ENCODE results near the gene DCP1A.
"Not testable (repeated sequence)": the region's sequence is repeated elsewhere in the genome, so short reads cannot be mapped to it uniquely, and the experiment has no call there.

DCP1A gene

DNA sequence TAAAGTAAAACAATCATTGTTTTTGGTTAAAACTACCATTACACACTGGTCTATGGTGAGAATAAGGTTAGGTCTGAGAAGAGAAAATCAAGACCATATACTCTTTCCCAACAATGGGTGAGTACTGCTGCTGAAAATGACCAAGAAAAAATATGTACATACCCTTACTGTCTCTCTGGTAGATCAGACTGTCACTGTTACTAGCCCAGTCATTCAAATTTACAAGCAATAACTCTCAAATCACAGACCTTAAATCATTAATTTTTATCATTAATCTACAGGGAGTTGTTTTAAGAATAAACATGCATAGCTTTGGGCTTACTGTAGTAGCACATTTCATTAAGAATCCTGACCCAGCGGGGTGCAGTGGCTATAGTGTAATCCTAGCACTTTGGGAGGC, 17.4 kb downstream of the DCP1A start:
- no peak for DNase-seq (ENCODE audit: low read depth in 4 of 4, low spot score in 1 of 4)

DNA sequence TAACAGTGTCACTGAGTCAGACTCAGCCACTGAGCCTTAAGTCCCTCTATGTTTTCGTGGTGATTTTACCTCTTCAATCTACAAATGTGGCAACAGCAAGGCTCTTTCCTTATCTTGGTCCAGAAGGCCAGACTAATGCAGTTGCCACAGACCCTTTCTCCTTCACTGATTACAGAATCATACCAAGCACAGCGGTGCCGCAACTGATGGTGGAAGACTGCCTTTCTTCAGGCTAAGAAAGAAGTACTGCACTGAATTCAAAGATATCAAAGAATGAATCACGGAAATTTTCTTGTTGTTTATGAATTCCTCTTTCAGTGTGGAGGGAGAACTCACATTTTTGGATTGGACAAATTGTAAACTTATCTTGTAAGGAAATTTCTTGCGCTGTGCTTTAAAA, 18.6 kb downstream of the DCP1A start:
- DNase-seq (ENCODE audit: low read depth in 4 of 4, low spot score in 1 of 4): no peak

DNA sequence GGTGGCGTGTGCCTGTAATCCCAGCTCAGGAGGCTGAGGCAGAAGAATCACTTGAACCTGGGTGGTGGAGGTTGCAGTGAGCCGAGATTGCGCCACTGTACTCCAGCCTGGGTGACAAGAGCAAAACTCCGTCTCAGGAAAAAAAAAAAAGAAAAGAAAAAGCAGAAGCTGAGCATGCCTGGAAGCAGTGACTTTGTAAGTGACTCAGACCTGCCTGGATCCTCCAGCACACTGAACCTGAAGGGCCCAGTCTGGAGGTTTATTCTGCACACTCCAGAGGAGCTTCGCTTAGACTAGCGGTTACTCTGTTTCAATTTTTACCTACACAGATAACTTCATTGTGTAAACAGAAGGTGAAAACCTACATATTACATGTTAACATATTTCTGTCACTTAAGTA, 19.4 kb downstream of the DCP1A start:
- DNase-seq (ENCODE audit: low read depth in 4 of 4, low spot score in 1 of 4): not testable (repeated sequence)

DNA sequence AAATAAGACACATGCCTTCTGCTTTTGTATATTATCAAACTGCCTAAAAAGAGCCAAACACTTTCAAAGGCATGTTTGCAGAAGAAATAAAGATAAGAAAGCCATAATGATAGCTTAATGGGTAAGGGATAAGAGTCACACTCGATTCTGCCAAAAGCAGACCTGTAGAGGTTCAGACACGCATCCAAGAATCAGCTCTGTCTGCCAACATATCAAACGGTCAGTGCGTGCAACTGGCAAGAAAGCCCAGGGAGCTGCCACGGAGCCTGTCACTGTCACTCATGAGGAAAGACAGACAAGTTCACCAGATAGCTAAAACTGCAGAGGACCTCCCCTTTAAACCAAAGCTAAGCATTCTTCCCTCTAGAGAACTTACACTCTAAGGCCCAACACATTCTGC, 23.2 kb downstream of the DCP1A start:
- DNase-seq (ENCODE audit: low read depth in 4 of 4, low spot score in 1 of 4): no peak

DNA sequence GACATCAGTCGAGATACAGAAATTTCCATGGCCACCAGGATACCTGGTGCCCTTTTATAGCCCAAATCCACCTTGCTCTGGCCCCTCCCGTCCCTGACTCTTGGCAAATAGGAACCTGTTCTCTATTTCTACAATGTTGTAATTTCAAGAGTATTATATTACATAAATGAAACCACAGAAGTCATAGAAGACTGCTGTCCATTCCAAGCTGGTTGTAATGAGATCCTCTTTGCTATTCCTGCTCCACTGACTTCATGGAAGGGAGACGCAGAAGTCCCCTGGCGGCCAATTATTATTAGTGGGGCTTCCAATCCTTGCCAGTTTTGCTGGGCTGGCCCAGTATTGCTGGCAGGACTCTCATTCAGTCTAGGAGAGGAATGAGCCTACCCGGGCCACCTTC, 26.6 kb downstream of the DCP1A start:
- no peak for DNase-seq (ENCODE audit: low read depth in 4 of 4, low spot score in 1 of 4)

DNA sequence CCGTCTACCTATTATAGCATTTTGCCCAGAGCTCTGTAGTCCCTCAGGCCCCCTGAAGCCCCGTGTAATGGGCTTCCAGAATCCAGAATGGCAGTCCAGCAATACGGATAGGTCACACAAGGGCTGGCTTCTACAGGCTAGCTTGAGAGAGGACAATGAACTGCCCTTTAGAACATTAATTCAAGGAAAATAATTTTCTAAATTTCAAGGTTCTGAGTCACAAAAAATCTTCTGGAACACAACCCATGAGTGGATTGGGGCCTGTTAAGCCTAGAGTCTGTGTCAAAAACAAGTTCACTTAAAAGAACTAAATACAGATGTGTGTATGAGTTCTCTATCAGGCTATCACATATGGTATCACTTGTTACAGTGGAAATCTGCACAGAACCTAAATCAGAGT, 28.8 kb downstream of the DCP1A start:
- DNase-seq (ENCODE audit: low read depth in 4 of 4, low spot score in 1 of 4): no peak

DNA sequence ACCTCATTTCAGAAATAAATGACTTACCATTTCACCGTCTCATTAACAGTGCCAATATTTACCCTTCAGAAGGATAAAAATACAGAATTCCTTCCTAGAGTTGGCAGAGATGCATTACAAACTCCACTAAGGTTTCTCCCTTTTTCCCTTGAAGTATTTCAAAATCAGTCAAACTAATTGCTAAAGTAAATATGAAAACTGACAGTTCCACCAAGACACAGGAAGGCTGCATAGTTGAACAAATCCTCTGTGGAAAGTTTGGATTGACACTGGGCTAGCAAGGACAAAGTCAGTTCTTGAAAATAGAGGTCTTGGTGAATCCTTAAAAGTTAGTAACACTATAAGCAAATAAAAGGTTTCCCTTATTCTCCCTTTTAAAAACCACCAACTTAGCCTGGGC, 34.5 kb downstream of the DCP1A start:
- no peak for DNase-seq (ENCODE audit: low read depth in 4 of 4, low spot score in 1 of 4)

DNA sequence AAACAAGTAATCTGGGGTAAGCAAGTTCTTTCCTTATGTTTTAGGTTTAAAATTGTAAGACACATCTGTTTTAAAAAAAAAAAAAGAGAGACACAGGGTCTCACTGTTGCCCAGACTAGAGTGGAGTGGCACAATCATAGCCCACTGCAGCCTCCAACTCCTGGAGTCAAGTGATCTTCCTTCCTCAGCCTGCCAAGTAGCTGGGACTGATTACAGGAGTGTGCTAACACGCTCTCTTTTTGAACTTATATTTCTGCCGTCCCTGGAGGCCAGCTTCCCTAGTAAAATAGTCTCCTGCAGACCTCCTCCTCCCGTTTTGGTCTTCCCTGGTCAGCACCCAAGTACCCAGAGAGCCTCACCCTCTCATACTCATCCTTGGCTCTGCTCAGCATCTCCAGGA, 35.5 kb downstream of the DCP1A start:
- DNase-seq (ENCODE audit: low read depth in 4 of 4, low spot score in 1 of 4): no peak

DNA sequence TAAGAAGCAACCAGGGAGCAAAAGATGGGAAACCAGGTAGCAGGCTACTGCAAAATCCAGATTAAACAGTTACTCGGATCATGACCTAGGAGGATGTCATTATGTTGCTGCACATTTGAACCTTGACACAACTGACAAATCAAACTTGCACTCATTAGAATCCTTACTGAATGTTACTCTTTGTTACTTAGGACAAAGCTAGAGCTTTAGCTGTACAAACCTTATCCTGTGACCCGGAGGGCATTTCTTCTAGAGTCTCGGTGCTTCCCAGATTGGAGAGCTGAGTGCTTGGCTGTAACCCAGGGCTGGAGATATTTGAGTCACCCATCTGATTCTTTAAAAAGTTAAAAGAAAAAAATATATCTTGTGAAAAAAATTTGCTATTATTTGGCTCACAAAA, 43.4 kb downstream of the DCP1A start:
- DNase-seq (ENCODE audit: low read depth in 4 of 4, low spot score in 1 of 4): no peak

DNA sequence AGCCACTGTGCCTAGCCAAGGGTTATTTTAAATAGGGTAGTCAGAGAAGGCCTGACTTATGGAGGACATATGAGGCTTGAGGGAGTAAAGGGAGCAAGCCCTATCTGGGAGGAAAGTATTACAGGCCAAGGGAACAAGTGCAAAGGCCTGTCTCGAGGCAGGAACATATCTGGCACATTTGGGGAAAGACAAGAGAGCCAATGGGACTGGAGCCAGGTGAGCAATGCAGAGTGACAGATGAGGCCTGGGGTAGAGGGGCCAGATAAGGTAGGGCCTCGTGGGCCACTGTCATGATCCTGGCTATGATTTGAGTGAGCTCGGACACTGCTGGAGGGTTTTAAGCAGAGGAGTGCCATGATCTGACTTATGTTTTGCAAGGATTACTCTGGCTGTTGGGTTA, 43.8 kb downstream of the DCP1A start:
- no peak for DNase-seq (ENCODE audit: low read depth in 4 of 4, low spot score in 1 of 4)

DNA sequence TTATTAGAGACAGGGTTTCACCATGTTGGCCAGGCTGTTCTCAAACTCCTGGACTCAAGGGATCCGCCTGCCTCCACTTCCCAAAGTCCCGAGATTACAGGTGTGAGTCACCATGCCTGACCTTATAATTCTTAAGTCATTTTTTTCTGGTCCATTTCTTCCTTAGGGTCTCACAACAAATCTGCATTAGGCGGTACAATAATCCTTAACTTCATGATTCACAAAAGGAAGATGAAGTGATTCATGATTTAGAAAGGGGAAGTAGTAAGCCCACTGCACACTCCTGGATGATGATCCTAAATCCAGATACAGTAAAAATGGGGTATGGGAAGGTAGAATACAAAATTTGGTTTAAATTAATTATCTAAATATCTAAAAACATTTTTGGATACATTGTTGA, 46.5 kb downstream of the DCP1A start:
- no peak for DNase-seq (ENCODE audit: low read depth in 4 of 4, low spot score in 1 of 4)

DNA sequence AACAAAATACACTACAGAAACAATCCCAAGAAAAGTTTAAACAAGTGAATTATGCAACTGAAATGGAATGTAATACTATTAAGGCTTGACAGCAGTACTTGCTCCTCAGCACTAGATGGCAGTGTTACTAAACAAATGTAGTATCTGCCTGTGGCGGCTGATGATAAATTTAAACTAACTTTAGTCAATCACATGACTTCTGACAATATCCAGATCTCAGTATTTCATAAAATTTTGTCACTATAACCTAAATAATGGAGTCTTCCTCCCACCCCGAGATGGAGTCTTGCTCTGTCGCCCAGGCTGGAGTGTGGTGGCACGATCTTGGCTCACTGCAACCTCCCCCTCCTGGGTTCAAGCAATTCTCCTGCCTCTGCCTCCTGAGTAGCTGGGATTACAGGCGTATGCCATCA, 47.7 kb downstream of the DCP1A start:
- DNase-seq (ENCODE audit: low read depth in 4 of 4, low spot score in 1 of 4): not testable (repeated sequence)

DNA sequence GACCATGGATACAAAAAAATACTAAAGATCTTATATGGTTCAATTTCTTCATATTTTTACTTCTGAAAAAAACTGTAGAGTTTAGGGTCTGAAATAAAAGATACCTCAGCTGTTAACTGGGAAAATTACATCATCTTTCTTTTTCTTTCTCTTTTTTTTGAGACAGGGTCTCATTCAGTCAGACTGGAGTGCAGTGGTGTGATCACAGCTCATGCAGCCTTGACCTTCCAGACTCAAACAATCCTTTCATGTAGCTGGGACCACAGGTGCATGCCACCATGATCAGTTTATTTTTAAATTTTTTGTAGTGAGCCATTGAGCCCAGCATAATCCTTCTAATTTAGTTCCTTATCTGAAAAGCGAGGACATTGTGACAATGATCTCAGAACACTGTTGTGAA, 51.9 kb downstream of the DCP1A start:
- DNase-seq (ENCODE audit: low read depth in 4 of 4, low spot score in 1 of 4): no peak

DNA sequence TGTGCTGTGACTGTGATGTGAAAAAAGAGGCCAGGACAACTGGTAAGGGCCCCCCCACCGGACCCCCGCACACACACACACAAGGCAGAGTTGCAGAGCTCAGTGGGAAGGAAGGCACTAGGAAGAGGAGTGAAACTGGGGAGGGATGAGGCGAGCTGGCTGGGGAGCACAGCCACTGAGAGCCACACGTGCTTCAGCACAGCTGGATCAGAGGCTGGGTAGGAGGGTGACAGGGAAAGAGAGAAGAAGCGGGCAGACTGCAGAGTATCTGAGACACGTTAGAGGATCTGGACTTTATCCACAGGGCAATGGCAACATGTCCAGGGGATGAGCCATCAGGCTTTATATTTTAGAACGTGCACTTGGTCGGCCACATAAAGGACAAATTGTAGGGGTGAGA, 53.5 kb downstream of the DCP1A start:
- DNase-seq (ENCODE audit: low read depth in 4 of 4, low spot score in 1 of 4): no peak

DNA sequence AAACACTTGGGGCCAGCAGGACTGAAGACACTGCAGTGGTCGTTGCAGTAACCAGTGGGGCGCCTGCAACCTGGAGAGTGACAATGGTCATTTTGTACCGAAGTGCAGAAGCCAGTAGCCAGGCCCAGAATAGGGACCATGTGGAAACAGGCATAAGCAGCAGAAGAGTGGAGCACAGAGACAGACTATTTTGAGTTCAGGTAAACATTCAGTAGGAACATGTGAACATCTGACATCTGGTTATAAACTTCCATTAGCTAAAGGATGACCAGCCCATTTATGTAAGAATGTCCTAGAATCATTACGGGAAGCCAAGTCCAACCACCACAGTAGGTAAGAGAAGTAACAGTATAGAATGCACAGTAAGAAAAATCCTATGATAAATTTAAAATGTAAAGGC, 59.1 kb downstream of the DCP1A start:
- no peak for DNase-seq (ENCODE audit: low read depth in 4 of 4, low spot score in 1 of 4)

DNA sequence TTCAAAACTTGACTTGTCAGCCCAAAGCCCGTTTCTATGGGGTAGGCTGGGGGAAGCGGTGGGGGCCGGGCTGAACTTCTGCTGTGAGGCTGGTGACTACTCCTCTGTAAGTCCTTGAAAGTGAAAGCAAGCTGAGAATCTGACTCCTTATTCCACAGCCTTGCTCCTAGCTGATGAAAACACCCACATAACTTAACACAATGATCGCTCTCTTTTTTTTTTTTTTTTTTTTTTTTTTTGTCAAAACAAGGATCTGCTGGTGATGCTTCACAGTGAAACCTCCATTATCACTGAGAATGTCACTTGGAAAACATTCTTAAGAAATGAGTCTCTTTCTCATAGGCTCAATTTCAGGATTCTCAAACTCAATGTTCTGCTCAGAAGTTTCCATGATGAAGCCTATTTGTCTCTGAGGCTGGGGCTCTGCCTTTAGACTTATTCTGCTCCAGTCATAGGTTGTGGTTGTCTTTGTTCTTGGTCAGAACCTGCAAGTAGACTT, 60.2 kb downstream of the DCP1A start:
- DNase-seq (ENCODE audit: low read depth in 4 of 4, low spot score in 1 of 4): no peak

DNA sequence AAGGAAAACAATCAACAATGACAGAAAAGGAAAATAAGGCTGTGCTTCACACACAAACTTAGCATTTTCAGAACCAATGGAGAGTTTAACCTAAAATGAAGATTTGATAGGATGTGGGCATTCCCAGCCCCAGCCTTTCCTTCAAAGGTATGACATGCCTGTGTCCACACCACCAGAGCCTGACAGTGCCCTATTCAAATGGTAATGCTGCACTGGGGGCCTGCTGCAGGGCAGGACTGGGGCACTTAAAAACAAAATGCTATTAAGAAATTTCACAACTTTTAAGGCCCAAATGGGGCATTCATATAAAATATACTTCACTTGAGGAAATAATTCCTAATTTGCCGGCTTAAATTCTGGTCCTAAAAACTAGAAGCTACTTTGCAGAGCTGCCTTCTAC, 60.6 kb downstream of the DCP1A start:
- no peak for DNase-seq (ENCODE audit: low read depth in 4 of 4, low spot score in 1 of 4)

DNA sequence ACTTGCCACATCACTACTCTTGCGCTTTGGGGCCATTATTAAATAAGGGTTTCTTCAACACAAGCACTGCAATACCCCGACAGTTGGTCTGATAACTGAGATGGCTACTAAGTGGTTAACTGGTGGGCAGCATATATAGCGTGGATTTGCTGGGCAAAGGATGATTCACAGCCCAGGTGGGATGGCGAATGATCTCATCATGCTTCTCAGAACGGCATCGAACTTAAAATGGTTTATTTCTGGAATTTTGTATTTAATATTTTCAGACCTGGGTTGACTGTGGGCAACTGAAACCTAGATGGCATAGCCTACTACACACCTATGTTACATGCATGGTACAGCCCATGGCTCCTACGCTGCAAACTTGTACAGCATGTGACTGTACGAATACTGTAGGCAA, 64.8 kb downstream of the DCP1A start:
- DNase-seq (ENCODE audit: low read depth in 4 of 4, low spot score in 1 of 4): no peak

DNA sequence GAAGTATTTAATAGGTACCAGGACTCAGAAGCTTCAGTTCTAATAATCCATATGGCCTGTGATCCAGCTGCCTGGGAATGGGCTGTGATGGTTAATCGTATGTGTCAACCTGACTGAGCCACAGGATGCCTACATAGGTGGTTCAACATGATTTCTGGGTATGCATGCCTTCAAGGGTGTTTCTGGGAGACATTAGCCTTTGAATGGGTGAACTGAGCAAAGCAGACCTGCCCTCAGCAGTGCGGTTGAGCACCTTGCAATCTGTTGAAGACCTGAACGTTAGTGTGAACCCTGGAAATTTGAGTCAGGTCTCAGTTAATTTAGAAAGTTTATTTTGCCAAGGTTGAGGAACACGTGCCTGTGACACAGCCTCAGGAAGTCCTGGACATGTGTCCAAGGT, 68.7 kb downstream of the DCP1A start:
- DNase-seq (ENCODE audit: low read depth in 4 of 4, low spot score in 1 of 4): no peak

DNA sequence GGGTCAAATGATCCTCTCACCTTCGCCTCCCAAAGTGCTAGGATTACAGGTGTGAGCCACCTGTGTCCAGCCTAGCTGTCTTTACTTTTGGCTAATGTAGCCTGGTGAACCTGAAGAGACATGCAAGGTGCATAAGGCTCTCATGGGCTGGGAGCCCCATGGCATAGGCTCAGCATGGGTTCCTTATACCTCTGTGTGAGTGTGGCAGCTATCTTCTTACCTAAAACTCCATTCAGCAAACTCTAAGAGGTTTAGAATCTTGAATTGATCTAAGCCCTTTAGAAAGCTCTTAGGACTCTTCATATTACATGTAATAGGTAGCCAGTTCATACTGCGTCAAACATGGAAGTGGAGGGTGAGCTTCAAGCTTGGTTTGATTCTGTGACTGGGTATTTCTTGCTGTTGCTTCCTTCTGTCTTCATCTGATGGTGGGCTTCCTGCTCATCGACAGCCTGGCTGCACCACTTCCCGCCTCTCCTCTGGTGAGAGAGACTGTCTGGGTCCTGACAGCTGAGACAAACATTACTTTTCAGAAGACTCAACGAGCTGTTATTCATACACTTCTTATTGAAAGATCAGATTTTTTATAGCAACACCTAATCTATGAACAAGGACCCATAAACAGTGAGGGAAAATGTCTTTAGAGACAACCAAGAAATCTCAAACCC, 72.3 kb downstream of the DCP1A start:
- DNase-seq (ENCODE audit: low read depth in 4 of 4, low spot score in 1 of 4): no peak

DNA sequence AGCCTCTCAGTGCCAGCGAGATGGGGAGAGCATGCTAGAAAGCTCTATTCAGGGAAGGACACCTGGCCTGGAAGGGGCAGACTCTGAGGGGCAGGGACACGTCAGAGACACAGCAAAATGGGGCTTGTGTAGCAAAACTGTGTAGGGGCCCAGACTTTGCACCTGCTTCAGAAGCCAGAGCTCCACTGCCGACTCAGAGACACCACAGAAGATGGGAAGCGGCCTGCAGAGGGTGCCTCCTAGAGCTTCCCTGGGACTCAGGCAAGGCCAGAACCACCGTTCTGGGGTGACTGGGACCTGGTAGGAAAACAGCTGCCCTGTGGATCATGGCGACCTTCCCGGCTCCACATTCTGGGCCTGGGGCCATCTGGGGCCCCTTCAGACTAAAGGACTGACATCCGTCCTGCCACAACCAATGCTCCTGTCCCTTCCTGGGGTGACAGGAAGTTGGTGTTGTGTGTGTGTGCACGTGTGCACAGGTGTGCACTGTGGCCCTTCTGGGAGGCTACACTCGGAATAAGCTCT, 74.1 kb downstream of the DCP1A start:
- no peak for DNase-seq (ENCODE audit: low read depth in 4 of 4, low spot score in 1 of 4)

DNA sequence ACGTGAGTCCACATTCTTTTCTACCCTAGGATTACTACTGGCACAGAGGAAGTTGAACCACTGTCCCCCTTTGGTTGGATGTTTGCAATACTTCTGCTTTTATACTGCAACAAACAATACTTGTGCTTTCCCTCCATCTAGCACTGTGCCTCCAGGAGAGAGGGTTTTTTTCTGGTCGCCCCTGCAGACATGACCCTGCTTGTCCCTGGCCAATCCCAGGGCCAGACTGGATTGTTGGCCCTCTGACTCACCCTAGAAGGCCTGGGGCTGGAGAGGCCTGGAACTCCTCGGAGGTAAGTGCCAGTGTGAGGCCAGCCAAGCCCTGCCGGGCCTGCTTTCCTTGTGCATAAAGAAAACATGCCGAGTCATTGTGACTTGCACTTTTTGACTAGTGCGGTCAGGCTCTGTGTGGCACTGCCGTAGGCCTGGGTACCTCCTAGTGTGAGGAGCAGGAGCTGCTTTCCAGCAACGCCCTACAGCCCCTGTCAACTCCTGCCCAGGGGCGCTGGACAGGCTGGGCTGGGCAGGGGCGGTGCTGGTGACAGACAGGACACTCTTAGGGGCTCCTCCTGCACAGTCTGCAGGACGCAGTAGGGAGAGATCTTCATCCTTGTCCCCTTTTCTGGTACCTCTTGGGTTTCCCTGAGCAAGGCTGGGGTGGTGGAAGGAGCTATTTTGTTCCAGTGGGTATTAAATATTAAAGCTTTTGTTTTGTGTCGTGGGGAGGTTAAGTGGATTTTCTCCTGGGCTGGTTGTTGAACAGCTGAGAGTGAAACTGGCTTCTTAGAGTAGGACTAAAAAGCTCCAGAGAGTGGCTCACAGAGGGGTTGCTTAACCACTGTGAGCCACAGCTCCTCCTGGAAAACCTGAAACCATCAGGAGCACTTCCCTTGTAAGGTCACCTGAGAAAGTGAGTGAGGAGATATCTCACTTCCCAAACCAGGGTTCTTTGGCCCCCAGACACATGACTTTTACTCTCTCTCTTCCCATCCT, 77.2 kb downstream of the DCP1A start:
- no peak for DNase-seq (ENCODE audit: low read depth in 4 of 4, low spot score in 1 of 4)
